ENCODE measurements around the gene SLC16A6. TPM values are rescaled to one million over a fixed set of nuclear protein-coding genes. Genes with fewer than 3 reads are reported as not detected.
"Not testable (repeated sequence)": the region's sequence is repeated elsewhere in the genome, so short reads cannot be mapped to it uniquely, and the experiment has no call there.

Gene SLC16A6
- polyA plus RNA-seq, 1 donor from 2014 or later, result 0.33 TPM

- Mint-ChIP-seq H3K27ac (peak overlapping the region; percentile 97 to 100 (median 99)), H3K4me3 (peak overlapping the region; percentile 86 to 94 (median 90)), H3K4me1 (peaks cover 18 to 49% (median 31%) of the 10 kb centered on the region in 3 donors)
- H3K27me3 Mint-ChIP-seq, H3K9me3 Mint-ChIP-seq, H3K36me3 Mint-ChIP-seq: not testable (repeated sequence)
These were observed 53.4 kb downstream of the SLC16A6 start for GRCh38 chr17:68237369-68238163.

GRCh38 chr17:68235336-68235791 lies 55.6 kb downstream of the SLC16A6 start:
- H3K9me3 Mint-ChIP-seq, H3K27me3 Mint-ChIP-seq, H3K36me3 Mint-ChIP-seq: not testable (repeated sequence)
- H3K27ac Mint-ChIP-seq, result peak overlapping the region; percentile 78 to 96 (median 90)
- H3K4me3 Mint-ChIP-seq, result peak overlapping the region in 2 of 4 donors; percentile 12 to 32
- H3K4me1 Mint-ChIP-seq, result peaks cover 18 to 46% (median 31%) of the 10 kb centered on the region in 3 donors

DNA sequence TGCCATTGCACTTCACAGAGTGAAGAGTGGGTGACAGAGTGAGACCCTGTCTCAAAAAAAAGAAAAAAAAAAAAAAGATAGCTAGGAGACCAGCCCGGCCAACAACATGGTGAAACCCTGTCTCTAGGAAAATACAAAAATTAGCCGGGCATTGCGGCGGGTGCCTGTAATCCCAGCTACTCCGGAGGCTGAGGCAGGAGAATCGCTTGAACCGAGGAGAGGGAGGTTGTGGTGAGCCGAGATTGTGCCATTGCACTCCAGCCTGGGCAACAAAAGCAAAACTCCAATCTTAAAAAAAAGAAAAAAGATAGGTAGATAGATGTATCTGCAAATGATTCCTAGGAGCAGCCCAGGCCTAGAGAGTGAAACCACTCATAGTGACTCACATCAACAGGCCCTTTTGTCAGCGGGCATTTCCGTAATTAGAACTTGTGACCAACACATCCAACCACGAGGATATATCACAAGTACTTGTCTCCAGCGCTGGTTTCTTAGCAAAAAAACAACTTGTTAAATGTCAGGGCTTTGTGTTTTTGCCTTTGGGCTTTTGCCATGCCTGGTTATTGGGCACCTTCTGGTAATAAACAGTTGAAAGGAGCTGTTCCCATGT lies 56.1 kb downstream of the SLC16A6 start:
- Mint-ChIP-seq H3K4me3 (peak overlapping the region in 2 of 4 donors; percentile 32 to 72), H3K4me1 (peaks cover 15 to 42% (median 28%) of the 10 kb centered on the region in 3 donors)

GRCh38 chr17:68232741-68233140 lies 58.2 kb downstream of the SLC16A6 start:
- H3K27ac Mint-ChIP-seq, result peak overlapping the region in 1 of 3 donors; percentile 35
- not testable (repeated sequence) for H3K9me3 Mint-ChIP-seq, H3K27me3 Mint-ChIP-seq, H3K4me3 Mint-ChIP-seq, H3K36me3 Mint-ChIP-seq
- H3K4me1 Mint-ChIP-seq, result peaks cover 14 to 27% (median 22%) of the 10 kb centered on the region in 3 donors

More for the DNA sequence above, 56.1 kb downstream of the SLC16A6 start:
- H3K36me3 Mint-ChIP-seq, H3K9me3 Mint-ChIP-seq, H3K27me3 Mint-ChIP-seq: not testable (repeated sequence)
- peak overlapping the region; percentile 78 to 96 (median 90) for H3K27ac Mint-ChIP-seq

GRCh38 chr17:68231541-68231940 lies 59.4 kb downstream of the SLC16A6 start:
- H3K27ac Mint-ChIP-seq, result no peak overlapping the region
- no peaks in the 10 kb centered on the region for H3K9me3 Mint-ChIP-seq
- peaks cover 12 to 21% (median 18%) of the 10 kb centered on the region in 3 donors for H3K4me1 Mint-ChIP-seq
- H3K27me3 Mint-ChIP-seq, result no peaks in the 10 kb centered on the region
- peaks cover 4% of the 10 kb centered on the region for H3K36me3 Mint-ChIP-seq
- H3K4me3 Mint-ChIP-seq, result no peak overlapping the region

DNA sequence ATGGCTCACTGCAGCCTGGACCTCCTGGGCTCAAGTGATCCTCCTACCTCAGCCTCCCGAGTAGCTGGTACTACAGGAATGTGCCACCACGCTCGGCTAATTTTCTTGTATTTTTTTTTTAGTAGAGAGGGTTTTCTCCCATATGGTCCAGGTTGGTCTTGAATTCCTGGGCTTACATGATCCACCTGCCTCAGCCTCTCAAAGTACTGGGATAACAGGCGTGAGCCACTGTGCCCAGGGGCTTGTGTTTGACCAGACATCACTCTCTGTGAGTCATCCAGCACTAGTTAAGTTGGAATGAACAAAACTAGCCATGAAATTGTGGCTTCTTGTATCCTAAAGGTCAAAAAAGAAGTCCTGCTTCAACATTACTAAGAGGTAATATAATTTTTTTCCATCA lies 59.8 kb downstream of the SLC16A6 start:
- peaks cover 12 to 23% (median 18%) of the 10 kb centered on the region in 3 donors for H3K4me1 Mint-ChIP-seq
- not testable (repeated sequence) for H3K27me3 Mint-ChIP-seq, H3K9me3 Mint-ChIP-seq, H3K27ac Mint-ChIP-seq, H3K4me3 Mint-ChIP-seq, H3K36me3 Mint-ChIP-seq

DNA sequence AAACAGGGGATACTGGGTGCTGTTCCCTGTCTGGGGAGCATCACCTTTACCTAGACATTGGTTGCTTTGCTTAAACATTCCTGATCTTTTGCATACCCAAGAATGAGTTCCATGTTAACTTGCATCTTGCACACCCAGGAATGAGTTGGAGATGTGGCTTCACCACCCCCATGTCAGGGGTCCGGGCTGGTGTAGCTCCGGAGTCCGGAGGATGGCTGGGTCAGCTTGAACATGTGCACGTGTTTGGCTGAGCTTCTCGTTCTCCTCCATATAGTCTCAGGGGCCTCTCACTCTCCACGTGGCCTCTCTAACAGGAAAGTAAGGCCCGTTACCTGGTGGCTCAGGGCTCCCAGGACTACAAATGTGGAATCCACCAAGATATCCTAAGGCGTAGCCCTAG lies 61.3 kb downstream of the SLC16A6 start:
- Mint-ChIP-seq H3K4me1 (peaks cover 19 to 25% (median 23%) of the 10 kb centered on the region in 3 donors), H3K27me3 (no peaks in the 10 kb centered on the region), H3K36me3 (peaks cover 4% of the 10 kb centered on the region), H3K27ac (no peak overlapping the region), H3K4me3 (no peak overlapping the region), H3K9me3 (no peaks in the 10 kb centered on the region)

GRCh38 chr17:68228817-68229570 lies 61.9 kb downstream of the SLC16A6 start:
- peaks cover 4% of the 10 kb centered on the region for H3K36me3 Mint-ChIP-seq

DNA sequence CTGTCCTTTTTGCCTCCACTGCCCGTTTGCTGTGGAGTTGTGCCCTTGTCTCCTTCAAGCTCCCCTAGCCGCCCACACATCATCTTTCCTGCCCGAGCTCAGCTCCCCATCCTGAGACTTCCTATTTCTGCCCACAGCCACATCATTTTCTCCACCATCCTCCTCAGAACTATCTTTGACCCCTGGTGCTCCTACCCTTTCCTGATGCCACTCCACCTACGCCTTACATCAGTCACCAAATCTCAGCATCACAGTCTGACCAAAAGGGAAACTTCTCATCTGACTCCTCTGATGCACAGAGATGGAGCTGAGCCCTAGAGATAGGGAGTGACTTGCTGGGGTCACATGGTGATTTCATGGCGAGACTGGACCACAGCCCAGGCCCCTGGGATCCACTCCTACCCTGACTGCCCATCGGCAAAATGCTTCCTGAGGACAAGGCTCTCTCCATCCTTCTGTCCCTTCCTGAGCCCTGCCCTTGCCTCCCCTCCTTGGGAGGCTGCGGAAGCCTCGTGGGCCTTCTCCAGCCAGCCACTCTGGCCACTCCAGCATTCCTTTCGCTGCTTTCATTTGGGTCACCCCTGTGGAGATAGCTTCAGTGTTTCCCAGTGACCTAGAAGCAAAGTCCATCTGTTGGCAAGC lies 62.8 kb downstream of the SLC16A6 start:
- H3K27me3 Mint-ChIP-seq, H3K9me3 Mint-ChIP-seq, H3K36me3 Mint-ChIP-seq: not testable (repeated sequence)
- H3K4me1 Mint-ChIP-seq, result peaks cover 20 to 30% (median 29%) of the 10 kb centered on the region in 3 donors
- H3K4me3 Mint-ChIP-seq, result peak overlapping the region in 1 of 4 donors; percentile 6
- peak overlapping the region; percentile 10 to 89 (median 60) for H3K27ac Mint-ChIP-seq

More at GRCh38 chr17:68228817-68229570, 61.9 kb downstream of the SLC16A6 start:
- peak overlapping the region in 2 of 3 donors; percentile 60 to 85 for H3K27ac Mint-ChIP-seq
- no peaks in the 10 kb centered on the region for H3K9me3 Mint-ChIP-seq
- H3K27me3 Mint-ChIP-seq, result no peaks in the 10 kb centered on the region
- H3K4me1 Mint-ChIP-seq, result peaks cover 19 to 29% (median 27%) of the 10 kb centered on the region in 3 donors
- H3K4me3 Mint-ChIP-seq, result no peak overlapping the region

DNA sequence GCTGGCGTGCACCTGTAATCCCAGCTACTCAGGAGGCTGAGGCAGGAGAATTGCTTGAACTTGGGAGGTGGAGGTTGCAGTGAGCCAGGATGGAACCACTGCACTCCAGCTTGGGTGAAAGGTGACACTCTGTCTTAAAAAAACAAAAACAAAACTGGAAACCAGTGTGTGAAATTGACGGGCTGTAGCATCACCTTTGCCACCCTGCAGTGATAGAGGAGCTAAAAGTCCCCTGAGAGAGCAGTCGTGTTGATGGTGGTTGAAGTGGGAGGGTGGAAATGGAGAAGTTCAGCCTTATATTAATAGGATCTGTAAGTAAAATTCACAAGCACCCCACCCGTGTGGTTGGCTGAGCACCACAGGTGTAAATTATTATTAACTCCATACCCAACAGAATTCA lies 65.9 kb downstream of the SLC16A6 start:
- peak overlapping the region in 3 of 4 donors; percentile 62 to 88 (median 86) for H3K4me3 Mint-ChIP-seq
- peaks cover 34 to 40% (median 39%) of the 10 kb centered on the region in 3 donors for H3K4me1 Mint-ChIP-seq
- H3K36me3 Mint-ChIP-seq, H3K27me3 Mint-ChIP-seq, H3K9me3 Mint-ChIP-seq: not testable (repeated sequence)
- peak overlapping the region; percentile 34 to 92 (median 91) for H3K27ac Mint-ChIP-seq

DNA sequence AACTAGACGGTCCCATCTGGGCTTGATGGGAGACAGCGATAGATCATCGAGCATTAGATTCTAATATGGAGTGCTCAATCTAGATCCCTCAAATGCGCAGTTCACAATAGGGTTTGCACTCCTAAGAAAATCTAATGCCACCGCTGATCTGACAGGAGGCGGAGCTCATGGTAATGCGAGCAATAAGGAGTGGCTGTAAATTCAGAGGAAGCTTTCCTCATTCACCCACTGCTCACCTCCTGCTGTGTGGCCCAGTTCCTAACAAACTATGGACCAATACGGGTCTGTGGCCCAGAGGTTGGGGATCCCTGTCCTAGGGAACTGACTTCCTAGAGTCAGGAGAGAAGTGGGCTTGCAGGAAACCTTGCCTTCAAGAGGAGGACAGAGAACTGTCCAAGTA lies 68.3 kb downstream of the SLC16A6 start:
- peaks cover 29 to 36% (median 32%) of the 10 kb centered on the region in 3 donors for H3K4me1 Mint-ChIP-seq
- peaks cover 3% of the 10 kb centered on the region for H3K36me3 Mint-ChIP-seq
- H3K27ac Mint-ChIP-seq, result peak overlapping the region in 2 of 3 donors; percentile 59 to 88
- peak overlapping the region in 2 of 4 donors; percentile 5 to 70 for H3K4me3 Mint-ChIP-seq
- no peaks in the 10 kb centered on the region for H3K9me3 Mint-ChIP-seq
- no peaks in the 10 kb centered on the region for H3K27me3 Mint-ChIP-seq

- Mint-ChIP-seq H3K36me3 (no peaks in the 10 kb centered on the region), H3K9me3 (no peaks in the 10 kb centered on the region), H3K27ac (peak overlapping the region; percentile 67 to 93 (median 70)), H3K4me1 (peaks cover 27 to 35% (median 30%) of the 10 kb centered on the region in 3 donors), H3K27me3 (no peaks in the 10 kb centered on the region), H3K4me3 (peak overlapping the region in 3 of 4 donors; percentile 6 to 45 (median 32))
These were observed 69.1 kb downstream of the SLC16A6 start for GRCh38 chr17:68221786-68222185.

GRCh38 chr17:68220786-68221185 lies 70.1 kb downstream of the SLC16A6 start:
- H3K4me3 Mint-ChIP-seq, H3K27ac Mint-ChIP-seq: not testable (repeated sequence)

GRCh38 chr17:68220186-68220585 lies 70.7 kb downstream of the SLC16A6 start:
- H3K27me3 Mint-ChIP-seq, H3K4me3 Mint-ChIP-seq, H3K36me3 Mint-ChIP-seq, H3K9me3 Mint-ChIP-seq: not testable (repeated sequence)
- Mint-ChIP-seq H3K4me1 (peaks cover 24 to 26% (median 26%) of the 10 kb centered on the region in 3 donors), H3K27ac (peak overlapping the region in 1 of 3 donors; percentile 46)

More at GRCh38 chr17:68220786-68221185, 70.1 kb downstream of the SLC16A6 start:
- H3K4me1 Mint-ChIP-seq, result peaks cover 27 to 29% (median 28%) of the 10 kb centered on the region in 3 donors
- H3K27me3 Mint-ChIP-seq, H3K9me3 Mint-ChIP-seq, H3K36me3 Mint-ChIP-seq: not testable (repeated sequence)
